SK-N-SH treated with all-trans-retinoic acid at 6 μM for 48 hours (cell line): ENCODE results near the gene KLK1.
"Not testable (repeated sequence)": the region's sequence is repeated elsewhere in the genome, so short reads cannot be mapped to it uniquely, and the experiment has no call there.

Experiments used
- ATAC-seq: fragments of 200-7000 bp; cut with Tn5 transposase; 3 replicates; pipeline ENCODE4 v1.9.1; 2020; ENCODE audit warnings: mild to moderate bottlenecking, moderate library complexity
- ARNTL ChIP-seq: fragments of 450-650 bp; formaldehyde crosslinking; IDR thresholded peaks from 2 replicates; pipeline ENCODE4 v1.5.0; 2020; ENCODE audit warnings: low read depth, mild to moderate bottlenecking, moderate library complexity, borderline replicate concordance
- CSDC2 ChIP-seq: fragments of 250-450 bp; sonication (Bioruptor Pico); IDR thresholded peaks from 2 replicates; pipeline ENCODE4 v1.5.0; 2020; ENCODE audit warnings: mild to moderate bottlenecking, moderate library complexity
- ESRRG ChIP-seq: fragments of 250-450 bp; sonication (Bioruptor Pico); IDR thresholded peaks from 2 replicates; pipeline ENCODE4 v1.6.1; 2021; ENCODE audit warnings: mild to moderate bottlenecking
- GLIS3 ChIP-seq: fragments of 250-450 bp; sonication (Bioruptor Pico); IDR thresholded peaks from 2 replicates; pipeline ENCODE4 v1.5.0; 2020; ENCODE audit warnings: mild to moderate bottlenecking, moderate library complexity
- ISL1 ChIP-seq: fragments of 250-450 bp; sonication (Bioruptor Pico); IDR thresholded peaks from 2 replicates; pipeline ENCODE4 v2.1.2; 2022; ENCODE audit warnings: mild to moderate bottlenecking, moderate library complexity
- OSR1 ChIP-seq: fragments of 250-450 bp; sonication (Bioruptor Pico); IDR thresholded peaks from 2 replicates; pipeline ENCODE4 v1.8.0; 2022; ENCODE audit warnings: moderate library complexity, mild to moderate bottlenecking, inconsistent platforms
- POU6F1 ChIP-seq: fragments of 250-450 bp; sonication (Bioruptor Pico); IDR thresholded peaks from 2 replicates; pipeline ENCODE4 v1.8.0; 2021; ENCODE audit warnings: low read depth, mild to moderate bottlenecking, moderate library complexity, borderline replicate concordance
- PPARA ChIP-seq: fragments of 250-450 bp; sonication (Bioruptor Pico); IDR thresholded peaks from 2 replicates; pipeline ENCODE4 v1.5.0; 2020; ENCODE audit warnings: mild to moderate bottlenecking, borderline replicate concordance
- RARB ChIP-seq: fragments of 250-450 bp; sonication (Bioruptor Pico); IDR thresholded peaks from 2 replicates; pipeline ENCODE4 v1.8.0; 2021; ENCODE audit warnings: mild to moderate bottlenecking, moderate library complexity
- SNAI2 ChIP-seq: fragments of 250-450 bp; sonication (Bioruptor Pico); IDR thresholded peaks from 2 replicates; pipeline ENCODE4 v1.5.0; 2020; ENCODE audit warnings: mild to moderate bottlenecking, moderate library complexity
- TCF4 ChIP-seq: fragments of 250-450 bp; sonication (Bioruptor Pico); IDR thresholded peaks from 2 replicates; pipeline ENCODE4 v1.8.0; 2021; ENCODE audit warnings: mild to moderate bottlenecking, moderate library complexity, borderline replicate concordance
- TOX ChIP-seq: fragments of 250-450 bp; sonication (Bioruptor Pico); IDR thresholded peaks from 2 replicates; pipeline ENCODE4 v1.8.0; 2021; ENCODE audit warnings: mild to moderate bottlenecking, moderate library complexity, borderline replicate concordance
- ZC3H10 ChIP-seq: fragments of 250-450 bp; sonication (Bioruptor Pico); IDR thresholded peaks from 2 replicates; pipeline ENCODE4 v1.5.1; 2021; ENCODE audit warnings: mild to moderate bottlenecking, moderate library complexity
- ZFP3 ChIP-seq: fragments of 250-450 bp; sonication (Bioruptor Pico); IDR thresholded peaks from 2 replicates; pipeline ENCODE4 v1.5.0; 2020; ENCODE audit warnings: mild to moderate bottlenecking, moderate library complexity
- ZFP30 ChIP-seq: fragments of 450-650 bp; formaldehyde crosslinking; IDR thresholded peaks from 2 replicates; pipeline ENCODE4 v1.5.0; 2022; ENCODE audit warnings: mild to moderate bottlenecking, moderate library complexity
- ZNF565 ChIP-seq: fragments of 450-650 bp; formaldehyde crosslinking; conservative IDR thresholded peaks from 2 replicates; pipeline ENCODE4 v1.5.0; 2020; ENCODE audit warnings: low read depth, mild to moderate bottlenecking, moderate library complexity
- ZNF70 ChIP-seq: fragments of 450-650 bp; formaldehyde crosslinking; IDR thresholded peaks from 2 replicates; pipeline ENCODE4 v1.5.0; 2020; ENCODE audit warnings: mild to moderate bottlenecking, moderate library complexity
- TF ChIP-seq, protein P1 (sequence below): fragments of 250-450 bp; sonication (Bioruptor Pico); IDR thresholded peaks from 2 replicates; pipeline ENCODE4 v1.5.1; 2020; ENCODE audit warnings: low read depth, mild to moderate bottlenecking, moderate library complexity
- TF ChIP-seq, protein P2 (sequence below): fragments of 250-450 bp; sonication (Bioruptor Pico); IDR thresholded peaks from 2 replicates; pipeline ENCODE4 v1.8.0; 2020; ENCODE audit warnings: mild to moderate bottlenecking, moderate library complexity, borderline replicate concordance
- TF ChIP-seq, protein P3 (sequence below): fragments of 250-450 bp; sonication (Bioruptor Pico); IDR thresholded peaks from 2 replicates; pipeline ENCODE4 v1.5.0; 2020; ENCODE audit warnings: mild to moderate bottlenecking, moderate library complexity

KLK1 gene

GRCh38 chr19:50812474-50812873 is 11.1 kb downstream of the KLK1 start:
- ATAC-seq, result no peak
- TF ChIP-seq POU6F1 (CRISPR knock-in tag), result no peak
- no peak for TF ChIP-seq SNAI2 (CRISPR knock-in tag)
- no peak for TF ChIP-seq ESRRG
- TF ChIP-seq ZC3H10 (CRISPR knock-in tag), result no peak
- no peak for TF ChIP-seq ZNF565 (CRISPR knock-in tag)
- no peak for TF ChIP-seq PPARA
- TF ChIP-seq TOX (CRISPR knock-in tag), result no peak
- TF ChIP-seq ARNTL (CRISPR knock-in tag), result no peak
- no peak for TF ChIP-seq ZNF70
- no peak for TF ChIP-seq OSR1
- TF ChIP-seq, protein P1, sequence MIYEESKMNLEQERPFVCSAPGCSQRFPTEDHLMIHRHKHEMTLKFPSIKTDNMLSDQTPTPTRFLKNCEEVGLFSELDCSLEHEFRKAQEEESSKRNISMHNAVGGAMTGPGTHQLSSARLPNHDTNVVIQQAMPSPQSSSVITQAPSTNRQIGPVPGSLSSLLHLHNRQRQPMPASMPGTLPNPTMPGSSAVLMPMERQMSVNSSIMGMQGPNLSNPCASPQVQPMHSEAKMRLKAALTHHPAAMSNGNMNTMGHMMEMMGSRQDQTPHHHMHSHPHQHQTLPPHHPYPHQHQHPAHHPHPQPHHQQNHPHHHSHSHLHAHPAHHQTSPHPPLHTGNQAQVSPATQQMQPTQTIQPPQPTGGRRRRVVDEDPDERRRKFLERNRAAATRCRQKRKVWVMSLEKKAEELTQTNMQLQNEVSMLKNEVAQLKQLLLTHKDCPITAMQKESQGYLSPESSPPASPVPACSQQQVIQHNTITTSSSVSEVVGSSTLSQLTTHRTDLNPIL (CRISPR knock-in tag), result no peak
- no peak for TF ChIP-seq RARB
- TF ChIP-seq ZFP3 (CRISPR knock-in tag), result no peak
- no peak for TF ChIP-seq CSDC2 (CRISPR knock-in tag)
- no peak for TF ChIP-seq ZFP30

GRCh38 chr19:50811622-50812238 is 11.9 kb downstream of the KLK1 start:
- not testable (repeated sequence) for ATAC-seq

GRCh38 chr19:50808856-50809255 is 14.7 kb downstream of the KLK1 start:
- no peak for ATAC-seq
- no peak for TF ChIP-seq PPARA
- TF ChIP-seq OSR1, result no peak
- no peak for TF ChIP-seq ARNTL (CRISPR knock-in tag)
- no peak for TF ChIP-seq POU6F1 (CRISPR knock-in tag)
- TF ChIP-seq CSDC2 (CRISPR knock-in tag), result no peak
- TF ChIP-seq, protein P2, sequence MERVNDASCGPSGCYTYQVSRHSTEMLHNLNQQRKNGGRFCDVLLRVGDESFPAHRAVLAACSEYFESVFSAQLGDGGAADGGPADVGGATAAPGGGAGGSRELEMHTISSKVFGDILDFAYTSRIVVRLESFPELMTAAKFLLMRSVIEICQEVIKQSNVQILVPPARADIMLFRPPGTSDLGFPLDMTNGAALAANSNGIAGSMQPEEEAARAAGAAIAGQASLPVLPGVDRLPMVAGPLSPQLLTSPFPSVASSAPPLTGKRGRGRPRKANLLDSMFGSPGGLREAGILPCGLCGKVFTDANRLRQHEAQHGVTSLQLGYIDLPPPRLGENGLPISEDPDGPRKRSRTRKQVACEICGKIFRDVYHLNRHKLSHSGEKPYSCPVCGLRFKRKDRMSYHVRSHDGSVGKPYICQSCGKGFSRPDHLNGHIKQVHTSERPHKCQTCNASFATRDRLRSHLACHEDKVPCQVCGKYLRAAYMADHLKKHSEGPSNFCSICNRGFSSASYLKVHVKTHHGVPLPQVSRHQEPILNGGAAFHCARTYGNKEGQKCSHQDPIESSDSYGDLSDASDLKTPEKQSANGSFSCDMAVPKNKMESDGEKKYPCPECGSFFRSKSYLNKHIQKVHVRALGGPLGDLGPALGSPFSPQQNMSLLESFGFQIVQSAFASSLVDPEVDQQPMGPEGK (CRISPR knock-in tag), result no peak
- no peak for TF ChIP-seq ISL1
- no peak for TF ChIP-seq TOX (CRISPR knock-in tag)
- TF ChIP-seq ZFP30, result no peak
- no peak for TF ChIP-seq ESRRG

- ATAC-seq, result peak; percentile 94
- no peak for TF ChIP-seq TCF4 (CRISPR knock-in tag)
- TF ChIP-seq, protein P2 (CRISPR knock-in tag), result no peak
- TF ChIP-seq, protein P3, sequence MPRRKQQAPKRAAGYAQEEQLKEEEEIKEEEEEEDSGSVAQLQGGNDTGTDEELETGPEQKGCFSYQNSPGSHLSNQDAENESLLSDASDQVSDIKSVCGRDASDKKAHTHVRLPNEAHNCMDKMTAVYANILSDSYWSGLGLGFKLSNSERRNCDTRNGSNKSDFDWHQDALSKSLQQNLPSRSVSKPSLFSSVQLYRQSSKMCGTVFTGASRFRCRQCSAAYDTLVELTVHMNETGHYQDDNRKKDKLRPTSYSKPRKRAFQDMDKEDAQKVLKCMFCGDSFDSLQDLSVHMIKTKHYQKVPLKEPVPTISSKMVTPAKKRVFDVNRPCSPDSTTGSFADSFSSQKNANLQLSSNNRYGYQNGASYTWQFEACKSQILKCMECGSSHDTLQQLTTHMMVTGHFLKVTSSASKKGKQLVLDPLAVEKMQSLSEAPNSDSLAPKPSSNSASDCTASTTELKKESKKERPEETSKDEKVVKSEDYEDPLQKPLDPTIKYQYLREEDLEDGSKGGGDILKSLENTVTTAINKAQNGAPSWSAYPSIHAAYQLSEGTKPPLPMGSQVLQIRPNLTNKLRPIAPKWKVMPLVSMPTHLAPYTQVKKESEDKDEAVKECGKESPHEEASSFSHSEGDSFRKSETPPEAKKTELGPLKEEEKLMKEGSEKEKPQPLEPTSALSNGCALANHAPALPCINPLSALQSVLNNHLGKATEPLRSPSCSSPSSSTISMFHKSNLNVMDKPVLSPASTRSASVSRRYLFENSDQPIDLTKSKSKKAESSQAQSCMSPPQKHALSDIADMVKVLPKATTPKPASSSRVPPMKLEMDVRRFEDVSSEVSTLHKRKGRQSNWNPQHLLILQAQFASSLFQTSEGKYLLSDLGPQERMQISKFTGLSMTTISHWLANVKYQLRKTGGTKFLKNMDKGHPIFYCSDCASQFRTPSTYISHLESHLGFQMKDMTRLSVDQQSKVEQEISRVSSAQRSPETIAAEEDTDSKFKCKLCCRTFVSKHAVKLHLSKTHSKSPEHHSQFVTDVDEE (CRISPR knock-in tag), result no peak
- no peak for TF ChIP-seq TOX (CRISPR knock-in tag)
- no peak for TF ChIP-seq RARB
- no peak for TF ChIP-seq GLIS3
- no peak for TF ChIP-seq ZC3H10 (CRISPR knock-in tag)
- TF ChIP-seq ESRRG, result no peak
- TF ChIP-seq, protein P1 (CRISPR knock-in tag), result no peak
Measured at GRCh38 chr19:50804420-50805272, 18.9 kb downstream of the KLK1 start.
